ENCODE data around the gene MRRF.

GRCh38 chr9:122348288-122348777 is 83.7 kb downstream of the MRRF start:
- no peak for TF ChIP-seq POLR2A (IDR thresholded peaks at IDR 0.05)
- TF ChIP-seq CTCF (IDR thresholded peaks at IDR 0.05): no peak
- TF ChIP-seq EP300 (IDR thresholded peaks at IDR 0.05): no peak

Data from tibial nerve (tissue), 4 donors.